Measurements from ENCODE around the gene C4A. TPM values are rescaled to one million over a fixed set of nuclear protein-coding genes. Genes with fewer than 3 reads are reported as not detected.

C4A gene
- total RNA-seq, 1 experiment from 2014 or later = 3.8 TPM

GRCh38 chr6:32045811-32046449 lies 64.1 kb downstream of the C4A start:
- no peak overlapping the region for H3K4me3 Mint-ChIP-seq
- ATAC-seq (no peak), DNase-seq (ENCODE audit: low spot score) (no peak)
- H3K36me3 Mint-ChIP-seq = no peaks in the 10 kb centered on the region
- no peak overlapping the region for H3K27ac Mint-ChIP-seq
- TF ChIP-seq MLX (CRISPR knock-in tag; IDR thresholded peaks at IDR 0.05) = no peak
- TF ChIP-seq STAT6 (CRISPR knock-in tag; conservative IDR thresholded peaks at IDR 0.05; ENCODE audit: low read depth) = no peak
- TF ChIP-seq E2F5 (CRISPR knock-in tag; IDR thresholded peaks at IDR 0.05) = no peak
- TF ChIP-seq CBFB (CRISPR knock-in tag; IDR thresholded peaks at IDR 0.05; ENCODE audit: low read depth) = no peak
- TF ChIP-seq ZNF263 (CRISPR knock-in tag; IDR thresholded peaks at IDR 0.05; ENCODE audit: low read depth) = no peak
- no peak for TF ChIP-seq ZNF423 (CRISPR knock-in tag; IDR thresholded peaks at IDR 0.05)
- no peak for TF ChIP-seq TCF7 (CRISPR knock-in tag; IDR thresholded peaks at IDR 0.05; ENCODE audit: low read depth)
- no peak for TF ChIP-seq ATF6 (CRISPR knock-in tag; IDR thresholded peaks at IDR 0.05)
- TF ChIP-seq MAX (CRISPR knock-in tag; IDR thresholded peaks at IDR 0.05) = no peak
- TF ChIP-seq ZNF219 (CRISPR knock-in tag; IDR thresholded peaks at IDR 0.05; ENCODE audit: borderline replicate concordance) = no peak
- TF ChIP-seq NR1H2 (CRISPR knock-in tag; IDR thresholded peaks at IDR 0.05) = no peak
- TF ChIP-seq ZNF281 (CRISPR knock-in tag; IDR thresholded peaks at IDR 0.05) = no peak
- no peak for TF ChIP-seq GABPB1 (CRISPR knock-in tag; IDR thresholded peaks at IDR 0.05)
- no peak for TF ChIP-seq GTF2I (CRISPR knock-in tag; conservative IDR thresholded peaks at IDR 0.05)
- no peak for TF ChIP-seq ZBTB21 (CRISPR knock-in tag; IDR thresholded peaks at IDR 0.05; ENCODE audit: borderline replicate concordance)
- TF ChIP-seq ZNF512 (CRISPR knock-in tag; IDR thresholded peaks at IDR 0.05; ENCODE audit: borderline replicate concordance) = no peak
- no peak for TF ChIP-seq AFF4 (CRISPR knock-in tag; IDR thresholded peaks at IDR 0.05; ENCODE audit: borderline replicate concordance)
- no peak for TF ChIP-seq ZBTB43 (CRISPR knock-in tag; IDR thresholded peaks at IDR 0.05)
- TF ChIP-seq USF1 (CRISPR knock-in tag; IDR thresholded peaks at IDR 0.05) = no peak
- CTCF ChIA-PET = interaction anchor here (0.6 to 3.5 kb wide), 7 partner anchors 9 to 150 kb away, joined by 3 to 23 read pairs (median 3); no protein-coding TSS in a partner anchor
- H3K27me3 Mint-ChIP-seq (ENCODE audit: low read depth) = no peaks in the 10 kb centered on the region; the same call in 1 of the 2 replicates
- POLR2A ChIA-PET = no interaction called here
- H3K9me3 Mint-ChIP-seq = no peaks in the 10 kb centered on the region
- H3K4me1 Mint-ChIP-seq = peaks cover 2% of the 10 kb centered on the region; the same call in 1 of the 2 replicates

Data from WTC11 (cell line).